HFFc6 (cell line): ENCODE data around the gene MDH1. TPM values are rescaled to one million over a fixed set of nuclear protein-coding genes. Genes with fewer than 3 reads are reported as not detected.

ENCODE experiments used
- DNase-seq: peaks from one replicate; pipeline ENCODE4 v3.0.0-alpha.2; 2018
- H3K27ac Mint-ChIP-seq: 2 replicates; pipeline ENCODE4 v1.8.0; 2020; ENCODE audit warnings: mild to moderate bottlenecking, mixed read lengths
- H3K27me3 Mint-ChIP-seq: 2 replicates; pipeline ENCODE4 v1.8.0; 2021; ENCODE audit warnings: mild to moderate bottlenecking, moderate library complexity, mixed read lengths; ENCODE audit not compliant: insufficient read depth
- H3K36me3 Mint-ChIP-seq: 2 replicates; pipeline ENCODE4 v1.8.0; 2021; ENCODE audit warnings: low read depth, mixed read lengths
- H3K4me1 Mint-ChIP-seq: 2 replicates; pipeline ENCODE4 v1.8.0; 2020; ENCODE audit warnings: low read depth, mixed read lengths
- H3K4me3 Mint-ChIP-seq: 2 replicates; pipeline ENCODE4 v1.8.0; 2020; ENCODE audit warnings: mild to moderate bottlenecking, moderate library complexity, mixed read lengths
- H3K9me3 Mint-ChIP-seq: 2 replicates; pipeline ENCODE4 v1.8.0; 2020; ENCODE audit warnings: mild to moderate bottlenecking, mixed read lengths
- long read RNA-seq: library from polyadenylated mRNA; unstranded; transcript quantifications from one replicate; pipeline ENCODE4 v2.0.0, GENCODE V29; 2019
- total RNA-seq, 6 experiments: library from RNA; stranded (reverse); fragmentation: NEBNext Ultra II Directional; extraction: Animal tissue kit (Norgen Biotek cat#: 25700); gene quantifications; 2 replicates in 1 of 6; 3 replicates in 5 of 6; pipeline ENCODE4 v1.2.3, GENCODE V29; 2021
- TF ChIP-seq, protein P1 (sequence below): fragments of 200-600 bp; sonication (generic); IDR thresholded peaks from 2 replicates; pipeline ENCODE4 v1.5.0; 2021; ENCODE audit warnings: antibody characterized with exemption, mild to moderate bottlenecking

MDH1 gene
- 100 to 1,000 TPM; 152 to 175 (median 168) TPM for total RNA-seq
- long read RNA-seq, transcript MDH1-201 (9 exons, 1,650 nt), result major isoform, 307 of 341 reads
- long read RNA-seq, transcript MDH1-214 (2 exons, 552 nt), result minor isoform, 8 of 341 reads
- long read RNA-seq, partial matches to known transcripts, result 19 of 341 reads
- long read RNA-seq, other reads (novel, unspliced or antisense), result 3 of 341 reads

DNA sequence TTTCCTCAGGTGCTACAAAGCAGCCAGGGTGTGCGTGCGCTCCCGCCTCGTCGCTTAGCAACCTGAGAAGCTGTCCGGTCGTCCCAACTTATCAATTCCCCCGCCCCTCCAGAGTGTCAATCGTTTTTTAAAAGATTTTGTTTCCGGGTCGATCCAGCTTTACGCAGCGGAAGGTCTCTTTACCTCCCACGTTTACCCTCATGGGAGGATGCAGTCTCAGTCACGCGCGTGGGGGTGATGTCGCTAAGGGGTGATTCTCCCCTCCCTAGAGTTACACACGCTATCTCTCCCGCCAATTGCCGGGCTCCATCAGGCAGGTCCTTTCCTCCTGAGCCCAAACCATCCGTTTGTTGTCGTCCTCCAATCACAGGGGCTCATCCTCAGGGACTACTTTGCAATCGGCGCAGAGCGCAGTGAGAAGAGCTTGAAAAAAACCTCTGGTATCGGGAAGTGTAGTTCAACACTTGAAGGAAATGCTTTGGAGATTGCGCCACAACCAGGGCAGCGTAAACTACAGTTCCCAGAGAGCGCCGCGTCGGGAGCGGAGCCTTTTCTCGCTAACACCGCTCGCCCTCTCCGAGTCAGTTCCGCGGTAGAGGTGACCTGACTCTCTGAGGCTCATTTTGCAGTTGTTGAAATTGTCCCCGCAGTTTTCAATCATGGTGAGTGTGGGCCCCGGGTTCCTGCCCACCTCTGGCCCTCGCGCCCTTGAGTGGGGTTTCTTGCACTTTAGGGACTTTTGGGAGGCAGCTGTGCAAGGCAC, at the start of gene MDH1, which contains the start of gene WDPCP:
TSS of gene MDH1 (plus strand) at position 579 of the 763 bp plus-strand sequence. CDS start at position 660, 81 bp downstream.
TSS of gene WDPCP (minus strand) at position 93 of the 763 bp plus-strand sequence. CDS start 206 bp downstream, outside the sequence.
- TF ChIP-seq, protein P1, sequence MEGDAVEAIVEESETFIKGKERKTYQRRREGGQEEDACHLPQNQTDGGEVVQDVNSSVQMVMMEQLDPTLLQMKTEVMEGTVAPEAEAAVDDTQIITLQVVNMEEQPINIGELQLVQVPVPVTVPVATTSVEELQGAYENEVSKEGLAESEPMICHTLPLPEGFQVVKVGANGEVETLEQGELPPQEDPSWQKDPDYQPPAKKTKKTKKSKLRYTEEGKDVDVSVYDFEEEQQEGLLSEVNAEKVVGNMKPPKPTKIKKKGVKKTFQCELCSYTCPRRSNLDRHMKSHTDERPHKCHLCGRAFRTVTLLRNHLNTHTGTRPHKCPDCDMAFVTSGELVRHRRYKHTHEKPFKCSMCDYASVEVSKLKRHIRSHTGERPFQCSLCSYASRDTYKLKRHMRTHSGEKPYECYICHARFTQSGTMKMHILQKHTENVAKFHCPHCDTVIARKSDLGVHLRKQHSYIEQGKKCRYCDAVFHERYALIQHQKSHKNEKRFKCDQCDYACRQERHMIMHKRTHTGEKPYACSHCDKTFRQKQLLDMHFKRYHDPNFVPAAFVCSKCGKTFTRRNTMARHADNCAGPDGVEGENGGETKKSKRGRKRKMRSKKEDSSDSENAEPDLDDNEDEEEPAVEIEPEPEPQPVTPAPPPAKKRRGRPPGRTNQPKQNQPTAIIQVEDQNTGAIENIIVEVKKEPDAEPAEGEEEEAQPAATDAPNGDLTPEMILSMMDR, result no peak
- Mint-ChIP-seq H3K9me3 (no peaks in the 10 kb centered on the region), H3K36me3 (peaks cover 14% of the 10 kb centered on the region), H3K27ac (peak within 1 kb of the TSS; percentile 98), H3K27me3 (no peaks in the 10 kb centered on the region; the same call in 1 of the 2 replicates), H3K4me3 (peak within 1 kb of the TSS; percentile 100), H3K4me1 (peaks cover 40% of the 10 kb centered on the region)
- peak; percentile 100 for DNase-seq

DNA sequence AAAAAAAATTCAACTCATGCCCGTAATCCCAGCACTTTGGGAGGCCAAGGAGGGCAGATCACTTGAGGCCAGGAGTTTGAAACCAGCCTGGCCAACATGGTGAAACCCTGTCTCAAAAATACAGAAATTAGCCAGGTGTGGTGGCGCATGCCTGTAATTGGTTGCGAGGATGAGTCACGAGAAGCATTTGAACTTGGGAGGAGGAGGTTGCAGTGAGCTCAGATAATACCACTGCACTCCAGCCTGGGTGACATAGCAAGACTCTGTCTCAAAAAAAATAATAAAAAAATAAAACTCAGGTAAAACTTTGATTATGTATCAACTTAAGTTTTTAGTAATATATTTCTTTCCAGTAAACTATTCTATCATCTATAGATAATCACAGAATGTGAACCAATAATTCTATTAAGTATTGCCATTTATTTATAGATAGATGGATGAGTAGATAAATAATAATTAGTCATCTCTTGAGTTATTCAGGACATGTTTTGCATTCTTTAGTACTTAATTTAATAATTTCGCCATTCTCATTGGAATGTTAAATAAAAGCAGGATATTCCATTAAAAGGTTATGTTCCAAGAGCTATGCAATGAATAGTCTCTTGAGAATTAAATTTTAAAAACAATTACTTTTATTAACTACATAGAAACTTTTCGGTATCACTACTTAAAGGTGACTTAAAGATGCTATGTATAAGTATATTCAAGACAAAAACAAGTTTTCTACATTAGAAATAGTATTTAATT, 49.2 kb upstream of the MDH1 start:
- Mint-ChIP-seq H3K36me3 (peaks cover 5% of the 10 kb centered on the region; the same call in 1 of the 2 replicates), H3K9me3 (peaks cover 5% of the 10 kb centered on the region), H3K4me3 (no peak overlapping the region), H3K27ac (no peak overlapping the region), H3K27me3 (no peaks in the 10 kb centered on the region; the same call in 1 of the 2 replicates), H3K4me1 (peaks cover 17% of the 10 kb centered on the region)
- no peak for DNase-seq
- TF ChIP-seq, protein P1, result no peak

DNA sequence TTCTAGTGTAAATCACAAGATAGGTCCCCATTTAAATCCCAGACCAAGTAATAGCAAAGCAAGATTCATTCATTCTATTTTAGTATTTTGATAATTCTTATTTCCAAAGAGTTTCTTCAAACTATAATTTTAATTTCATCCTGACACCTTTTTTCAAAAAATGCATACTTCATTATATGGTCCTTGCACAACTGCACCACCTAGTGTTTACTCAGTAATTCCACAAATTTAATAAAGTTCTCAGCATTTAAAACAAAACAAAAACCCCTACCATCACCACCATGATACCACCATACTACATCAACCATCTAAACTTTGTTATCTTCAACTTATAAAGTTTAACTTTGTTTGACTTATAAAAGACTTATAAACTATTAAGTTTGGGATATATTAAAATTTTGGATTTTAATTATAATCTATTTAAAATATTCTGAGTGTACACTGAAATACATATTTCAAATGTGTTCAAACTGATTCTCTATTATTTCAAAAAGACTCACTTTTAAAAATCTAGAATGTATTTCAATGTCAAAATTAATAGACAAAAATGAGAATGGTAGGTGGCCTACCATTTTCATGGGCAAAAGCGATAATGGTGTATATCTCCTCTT, 44.6 kb upstream of the MDH1 start:
- DNase-seq, result no peak
- TF ChIP-seq, protein P1, result peak; percentile 81

DNA sequence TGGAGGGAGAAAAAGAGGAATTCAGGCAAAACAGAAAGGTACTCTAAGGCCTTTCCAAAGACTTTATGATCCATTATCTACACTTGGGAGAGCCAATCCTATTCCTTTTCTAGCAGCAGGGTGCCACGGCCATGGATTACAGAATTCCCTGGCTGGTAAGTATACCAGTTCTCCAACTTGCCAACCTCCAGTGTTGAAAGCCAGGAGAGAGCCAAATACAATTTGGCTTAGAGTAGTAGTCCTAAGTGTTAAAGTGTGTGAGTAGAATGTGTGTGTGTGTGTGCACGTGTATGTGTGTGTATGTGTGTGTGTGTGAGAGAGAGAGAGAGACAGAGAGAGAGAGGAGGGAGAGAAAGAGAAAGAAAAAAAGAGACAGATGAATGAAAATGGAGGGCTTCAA, 43.7 kb upstream of the MDH1 start:
- no peak for DNase-seq
- peaks cover 4% of the 10 kb centered on the region; the same call in 1 of the 2 replicates for H3K4me1 Mint-ChIP-seq
- H3K4me3 Mint-ChIP-seq, result no peak overlapping the region
- no peak overlapping the region for H3K27ac Mint-ChIP-seq
- no peaks in the 10 kb centered on the region for H3K36me3 Mint-ChIP-seq
- no peaks in the 10 kb centered on the region for H3K9me3 Mint-ChIP-seq
- TF ChIP-seq, protein P1, result no peak
- no peaks in the 10 kb centered on the region for H3K27me3 Mint-ChIP-seq

More for the DNA sequence above, 44.6 kb upstream of the MDH1 start:
- peaks cover 4% of the 10 kb centered on the region; the same call in 1 of the 2 replicates for H3K4me1 Mint-ChIP-seq
- H3K27ac Mint-ChIP-seq, result no peak overlapping the region
- no peaks in the 10 kb centered on the region for H3K27me3 Mint-ChIP-seq
- H3K36me3 Mint-ChIP-seq, result no peaks in the 10 kb centered on the region
- H3K9me3 Mint-ChIP-seq, result no peaks in the 10 kb centered on the region
- no peak overlapping the region for H3K4me3 Mint-ChIP-seq

DNA sequence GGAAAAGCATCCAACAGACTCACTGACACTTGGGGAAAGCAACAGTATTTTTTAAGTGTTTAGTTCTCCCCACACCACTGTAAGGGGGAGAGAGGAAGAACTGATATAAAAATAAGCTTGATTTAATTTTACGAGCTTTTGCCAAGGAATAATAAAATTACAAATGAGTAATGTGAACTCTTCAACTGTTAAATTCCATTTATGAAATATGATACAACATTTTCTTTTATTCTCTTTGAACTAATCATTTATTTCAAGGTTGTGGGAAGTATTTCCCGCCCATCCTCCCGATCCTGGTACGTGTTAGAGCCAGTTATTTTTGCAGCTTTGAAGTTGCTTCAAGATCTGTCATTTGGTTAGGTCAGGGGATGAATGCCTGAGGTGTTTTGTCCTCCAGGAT, 35.7 kb upstream of the MDH1 start:
- TF ChIP-seq, protein P1, result no peak
- Mint-ChIP-seq H3K27me3 (no peaks in the 10 kb centered on the region), H3K9me3 (peaks cover 5% of the 10 kb centered on the region), H3K27ac (no peak overlapping the region), H3K4me3 (no peak overlapping the region), H3K4me1 (peaks cover 9% of the 10 kb centered on the region; the same call in 1 of the 2 replicates), H3K36me3 (peaks cover 14% of the 10 kb centered on the region; the same call in 1 of the 2 replicates)
- no peak for DNase-seq
